ENCODE measurements around the gene SH3GLB1. TPM values are rescaled to one million over a fixed set of nuclear protein-coding genes. Genes with fewer than 3 reads are reported as not detected.

SH3GLB1 gene
- total and polyA plus RNA-seq, 2 of the 13 experiments (the other 11 are each of a cell fraction or from before 2014, with no cell fraction given): 26.0 to 41.5 TPM

- no peak for TF ChIP-seq ZNF761 (CRISPR knock-in tag; conservative IDR thresholded peaks at IDR 0.05)
- TF ChIP-seq ZNF672 (CRISPR knock-in tag; IDR thresholded peaks at IDR 0.05): no peak
- TF ChIP-seq ZNF580 (CRISPR knock-in tag; IDR thresholded peaks at IDR 0.05; ENCODE audit: borderline replicate concordance, low read depth): no peak
- no peak for TF ChIP-seq MTF1 (CRISPR knock-in tag; IDR thresholded peaks at IDR 0.05)
- no peak for TF ChIP-seq ZNF10 (CRISPR knock-in tag; IDR thresholded peaks at IDR 0.05; ENCODE audit: borderline replicate concordance, low read depth)
- no peak for TF ChIP-seq E2F2 (CRISPR knock-in tag; IDR thresholded peaks at IDR 0.05; ENCODE audit: borderline replicate concordance)
- H3K79me2 ChIP-seq (ENCODE audit: insufficient read depth, low read length): no peaks in the 10 kb centered on the region
- intact Hi-C loops (cut with micrococcal nuclease; ENCODE audit: unreplicated experiment) (no loop called here), in situ Hi-C loops (cut with HindIII; ENCODE audit: extremely low pct_ligation_motif_present, low pct_unique_long_range_greater_than_20kb) (loop anchor here (25.0 kb wide), 1 partner anchor 184 kb away; no protein-coding TSS in a partner anchor)
- no TSS peak for BruUV-seq (replicated peaks)
- no peak overlapping the region for H3K9ac ChIP-seq (ENCODE audit: insufficient read depth, low read depth, low read length)
- ChIA-PET CTCF (ENCODE audit: low intra/inter-chr PET ratio, low total read pairs) (no interaction called here), POLR2A (no interaction called here)
- H3K4me1 ChIP-seq (ENCODE audit: insufficient read depth, low read length): peaks cover 6% of the 10 kb centered on the region; the same call in 1 of the 2 replicates
- H3K9me3 ChIP-seq (ENCODE audit: low read length): no peaks in the 10 kb centered on the region
- H4K20me1 ChIP-seq (ENCODE audit: insufficient read depth, low read length): no peaks in the 10 kb centered on the region
- ATAC-seq (no peak), DNase-seq (ENCODE audit: low spot score) (no peak), FAIRE-seq (no peak)
- H3K36me3 ChIP-seq (replicated peaks in 1 of 2; ENCODE audit: control insufficient read depth in 1 of 2, insufficient read depth in 2 of 2, low read length in 2 of 2): no peaks in the 10 kb centered on the region
- H3K4me2 ChIP-seq (ENCODE audit: low read depth, low read length): no peak overlapping the region
- H3K27ac ChIP-seq (ENCODE audit: extremely low read length, insufficient read depth, low read length): no peak overlapping the region
- no peak overlapping the region for H3K4me3 ChIP-seq (replicated peaks in 1 of 3; ENCODE audit: insufficient read depth in 1 of 3, low read depth in 2 of 3, low read length in 3 of 3)
- no peak overlapping the region for H2AFZ ChIP-seq (ENCODE audit: low read length)
- H3K27me3 ChIP-seq (ENCODE audit: control insufficient read depth in 1 of 2, insufficient read depth in 2 of 2, low read length in 2 of 2): no peaks in the 10 kb centered on the region; a peak in 2 of 5 replicates
- WGBS (ENCODE audit: low lambda C conversion rate): 63% methylated on average over 1 of the region's 1 CpG
Observed at GRCh38 chr1:86696522-86696921, 7.9 kb upstream of the SH3GLB1 start.

DNA sequence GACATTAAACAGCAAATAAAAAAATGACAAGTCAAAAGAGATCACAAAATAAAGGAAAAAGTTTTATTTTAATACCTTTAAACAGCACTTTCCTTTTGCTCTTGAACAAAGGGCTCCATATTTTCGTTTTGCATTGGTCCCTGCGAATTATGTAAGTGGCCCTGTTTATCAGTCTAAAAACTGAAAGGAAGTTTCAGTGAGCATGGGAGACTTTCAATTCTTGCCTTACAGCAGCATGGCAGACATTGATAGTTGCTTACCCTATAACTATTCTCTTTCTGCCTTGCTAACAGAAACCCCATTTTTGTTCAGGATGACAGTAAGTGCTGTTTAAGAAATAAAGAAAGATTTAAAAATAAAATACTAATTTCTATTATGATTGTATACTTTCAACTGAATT, 5.2 kb upstream of the SH3GLB1 start:
- intact Hi-C loops (cut with micrococcal nuclease; ENCODE audit: unreplicated experiment): no loop called here
- H3K36me3 ChIP-seq (replicated peaks in 1 of 2; ENCODE audit: control insufficient read depth in 1 of 2, insufficient read depth in 2 of 2, low read length in 2 of 2): no peaks in the 10 kb centered on the region
- ChIA-PET CTCF (ENCODE audit: low intra/inter-chr PET ratio, low total read pairs) (no interaction called here), POLR2A (no interaction called here)
- no peak overlapping the region for H3K27ac ChIP-seq (ENCODE audit: extremely low read length, insufficient read depth, low read length)
- no peak overlapping the region for H2AFZ ChIP-seq (ENCODE audit: low read length)
- ATAC-seq (no peak), FAIRE-seq (no peak), DNase-seq (ENCODE audit: low spot score) (no peak)
- BruUV-seq (replicated peaks): no TSS peak
- 55% methylated on average over 2 of the region's 2 CpGs for WGBS (ENCODE audit: low lambda C conversion rate)
- no peaks in the 10 kb centered on the region; a peak in 1 of 5 replicates for H3K27me3 ChIP-seq (ENCODE audit: control insufficient read depth in 1 of 2, insufficient read depth in 2 of 2, low read length in 2 of 2)
- no peak overlapping the region for H3K4me2 ChIP-seq (ENCODE audit: low read depth, low read length)
- H3K4me3 ChIP-seq (replicated peaks in 1 of 3; ENCODE audit: insufficient read depth in 1 of 3, low read depth in 2 of 3, low read length in 3 of 3): no peak overlapping the region
- H3K79me2 ChIP-seq (ENCODE audit: insufficient read depth, low read length): no peaks in the 10 kb centered on the region
- H3K4me1 ChIP-seq (ENCODE audit: insufficient read depth, low read length): peaks cover 12% of the 10 kb centered on the region
- no peaks in the 10 kb centered on the region for H4K20me1 ChIP-seq (ENCODE audit: insufficient read depth, low read length)
- no peaks in the 10 kb centered on the region for H3K9me3 ChIP-seq (ENCODE audit: low read length)
- in situ Hi-C loops (cut with HindIII; ENCODE audit: extremely low pct_ligation_motif_present, low pct_unique_long_range_greater_than_20kb): loop anchor here (25.0 kb wide), 1 partner anchor 187 kb away; no protein-coding TSS in a partner anchor
- H3K9ac ChIP-seq (ENCODE audit: insufficient read depth, low read depth, low read length): no peak overlapping the region
- TF ChIP-seq, protein P1, sequence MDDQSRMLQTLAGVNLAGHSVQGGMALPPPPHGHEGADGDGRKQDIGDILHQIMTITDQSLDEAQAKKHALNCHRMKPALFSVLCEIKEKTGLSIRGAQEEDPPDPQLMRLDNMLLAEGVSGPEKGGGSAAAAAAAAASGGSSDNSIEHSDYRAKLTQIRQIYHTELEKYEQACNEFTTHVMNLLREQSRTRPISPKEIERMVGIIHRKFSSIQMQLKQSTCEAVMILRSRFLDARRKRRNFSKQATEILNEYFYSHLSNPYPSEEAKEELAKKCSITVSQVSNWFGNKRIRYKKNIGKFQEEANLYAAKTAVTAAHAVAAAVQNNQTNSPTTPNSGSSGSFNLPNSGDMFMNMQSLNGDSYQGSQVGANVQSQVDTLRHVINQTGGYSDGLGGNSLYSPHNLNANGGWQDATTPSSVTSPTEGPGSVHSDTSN (CRISPR knock-in tag; IDR thresholded peaks at IDR 0.05; ENCODE audit: borderline replicate concordance): no peak
- TF ChIP-seq FOXK2 (IDR thresholded peaks at IDR 0.05): no peak
- TF ChIP-seq TIGD3 (CRISPR knock-in tag; IDR thresholded peaks at IDR 0.05; ENCODE audit: borderline replicate concordance): no peak
- TF ChIP-seq ZFP36L1 (CRISPR knock-in tag; IDR thresholded peaks at IDR 0.05): no peak
- no peak for TF ChIP-seq ZNF33B (CRISPR knock-in tag; IDR thresholded peaks at IDR 0.05)
- TF ChIP-seq AGO1 (IDR thresholded peaks at IDR 0.05; ENCODE audit: low read depth, low read length, poor library complexity, severe bottlenecking): no peak
- TF ChIP-seq NCOR1 (IDR thresholded peaks at IDR 0.05; ENCODE audit: borderline replicate concordance, low read length): no peak
- no peak for TF ChIP-seq JUND (CRISPR knock-in tag; IDR thresholded peaks at IDR 0.05)
- TF ChIP-seq ZFX (CRISPR knock-in tag; IDR thresholded peaks at IDR 0.05; ENCODE audit: low read depth): no peak
